AML-193 (cell line): Measurements from ENCODE around the gene PTH2.

Experiments
- DNase-seq, 2 experiments: peaks; one replicate each; lab custom pipeline; 2025; lab: John Stamatoyannopoulos, UW

PTH2 gene

GRCh38 chr19:49430678-49431329 lies 7.6 kb upstream of the PTH2 start:
- DNase-seq: peak in 1 of 2 experiments; percentile 33

GRCh38 chr19:49430172-49430677 lies 7.0 kb upstream of the PTH2 start:
- no peak for DNase-seq

GRCh38 chr19:49428547-49429451 lies 5.6 kb upstream of the PTH2 start:
- no peak for DNase-seq

GRCh38 chr19:49427855-49428546 lies 4.8 kb upstream of the PTH2 start:
- DNase-seq: no peak

- DNase-seq: no peak
Measured at GRCh38 chr19:49427339-49427738, 4.1 kb upstream of the PTH2 start.

- no peak for DNase-seq
Measured at GRCh38 chr19:49425922-49426592, 2.8 kb upstream of the PTH2 start.

GRCh38 chr19:49425178-49425577 lies 1.9 kb upstream of the PTH2 start, which contains the start of gene GFY:
TSS of gene GFY (plus strand) at chr19:49425388. CDS start at chr19:49426431, 1,043 bp downstream.
- DNase-seq: no peak

GRCh38 chr19:49423985-49424303 lies 703 bp upstream of the PTH2 start:
- no peak for DNase-seq

- no peak for DNase-seq
Measured at GRCh38 chr19:49422407-49423070, 702 bp downstream of the PTH2 start.

- no peak for DNase-seq
Measured at GRCh38 chr19:49421878-49422202, 1.4 kb downstream of the PTH2 start.

- no peak for DNase-seq
Measured at GRCh38 chr19:49421039-49421877, 2.0 kb downstream of the PTH2 start.

GRCh38 chr19:49420227-49420626 lies 3.0 kb downstream of the PTH2 start:
- no peak for DNase-seq

- DNase-seq: no peak
Measured at GRCh38 chr19:49419173-49419572, 4.1 kb downstream of the PTH2 start.

- no peak for DNase-seq
Measured at GRCh38 chr19:49418511-49418910, 4.7 kb downstream of the PTH2 start.

GRCh38 chr19:49417088-49417487 lies 6.2 kb downstream of the PTH2 start:
- DNase-seq: no peak

- no peak for DNase-seq
Measured at GRCh38 chr19:49415810-49416200, 7.4 kb downstream of the PTH2 start.

- DNase-seq: no peak
Measured at GRCh38 chr19:49415102-49415809, 8.0 kb downstream of the PTH2 start.

- DNase-seq: no peak
Measured at GRCh38 chr19:49414256-49414655, 9.0 kb downstream of the PTH2 start.

- no peak for DNase-seq
Measured at GRCh38 chr19:49413348-49413747, 9.9 kb downstream of the PTH2 start.

GRCh38 chr19:49411681-49412326 lies 11.4 kb downstream of the PTH2 start:
- no peak for DNase-seq
